Heart right ventricle (tissue), 16 donors: ENCODE results near the gene SVIL. TPM values are rescaled to one million over a fixed set of nuclear protein-coding genes. Genes with fewer than 3 reads are reported as not detected.

Experiments
- ATAC-seq, 8 donors: fragments of 200-7000 bp; cut with Tn5 transposase; one replicate each; pipeline ENCODE4 v1.9.1; 2020; ENCODE audit warnings: mild to moderate bottlenecking in 8 of 8, moderate library complexity in 8 of 8, moderate number of reproducible peaks in 1 of 8
- DNase-seq, 2 donors: peaks; one replicate each; pipeline ENCODE4 v3.0.0-alpha.2; 2020
- H3K27ac ChIP-seq, 10 donors: fragments of 200-600 bp; sonication (generic) in 2 of 10; one replicate each; pipeline versions ENCODE4 v1.5.0 to v1.8.0; 2020 to 2022; ENCODE audit warnings: mild to moderate bottlenecking in 3 of 10
- H3K27me3 ChIP-seq, 7 donors: fragments of 200-600 bp; one replicate each; pipeline ENCODE4 v1.8.0; 2021 to 2022; ENCODE audit warnings: mild to moderate bottlenecking in 2 of 7
- H3K36me3 ChIP-seq, 9 donors: fragments of 200-600 bp; sonication (generic) in 1 of 9; one replicate each; pipeline versions ENCODE4 v1.5.0 to v1.8.0; 2020 to 2022; ENCODE audit warnings: mild to moderate bottlenecking in 2 of 9
- H3K4me1 ChIP-seq, 9 donors: fragments of 200-600 bp; sonication (generic) in 1 of 9; one replicate each; pipeline versions ENCODE4 v1.5.0 to v1.8.0; 2020 to 2022; ENCODE audit warnings: mild to moderate bottlenecking in 4 of 9
- H3K4me3 ChIP-seq, 10 donors: fragments of 200-600 bp; sonication (generic) in 2 of 10; one replicate each; pipeline versions ENCODE4 v1.5.0 to v1.8.0; 2020 to 2022; ENCODE audit warnings: mild to moderate bottlenecking in 7 of 10, moderate library complexity in 2 of 10
- H3K9me3 ChIP-seq, 11 donors: fragments of 200-600 bp in 10 of 11; sonication (generic) in 2 of 11; one replicate each; pipeline versions ENCODE4 v1.5.0 to v1.8.0; 2013 to 2022; ENCODE audit warnings: mild to moderate bottlenecking in 2 of 11, control low read depth in 1 of 11, moderate library complexity in 1 of 11
- CTCF ChIP-seq, 9 donors: fragments of 200-600 bp; sonication (generic) in 2 of 9; IDR thresholded peaks; one replicate each; pipeline versions ENCODE4 v1.5.0 to v1.8.0; 2021 to 2022; ENCODE audit warnings: antibody characterized with exemption in 9 of 9, mild to moderate bottlenecking in 5 of 9, moderate library complexity in 1 of 9
- WGBS, 2 donors: extraction: QIAGEN DNeasy Blood & Tissue Kit; methylation state at CpG; one replicate each; pipeline ENCODE4 v1.1.7; 2013; ENCODE audit warnings: inconsistent platforms in 1 of 2; 5-methylcytosine and 5-hydroxymethylcytosine counted together
- intact Hi-C, 10 donors: fragments of 100-400 bp; cut with DNase I; formaldehyde crosslinking; loops; one replicate each; pipeline versions ENCODE4 v1.11.1 to v1.14.2; 2022
- polyA plus RNA-seq, 2 donors: library from polyadenylated mRNA; stranded (reverse); fragments of 200-250 nt; gene quantifications; one replicate each; pipeline ENCODE4 v1.2.3, GENCODE V29; 2013
- total RNA-seq, 10 donors: library from RNA; stranded (reverse); fragmentation: NEBNext Ultra II Directional in 3 of 10; extraction: Animal tissue kit (Norgen Biotek cat#: 25700) in 3 of 10; gene quantifications; one replicate each; pipeline versions ENCODE4 v1.2.1 to v1.2.4, GENCODE V29; 2021 to 2023
- donor health status: Arrhythmogenic right ventricular cardiomyopathy.
- donor health status: ischemic (EF 13 %, LVEDD 7.1; RV severe dilation, severe dysfunction).
- donor health status: healthy with polysubstance abuse.
- donor health status: DM: no; HTN: yes; CAD: no.
- donor health status: DM: no; HTN: no; CAD: no.
- donor health status: ischemic (EF 25% LVEDD 6.9; RV normal size, moderate dysfunction).
- donor health status: ischemic (EF 25% LVEDD 5.7; RV mildly dilated, moderate dysfunction).
- donor health status: healthy.
- donor health status: DM: yes; HTN: yes; CAD: no.
- donor health status: Ischemic cardiomyopathy.
- donor health status: ischemic (EF 35%, LVEDD 5.7; RV mildly dilated, moderate dysfunction).
- donor health status: nonischemic (EF 11% LVEDD 7.7; RV severe dilation, severe dysfunction).
- donor health status: DM: yes; HTN: yes; CAD: no.
- donor health status: PGD.
- donor health status: ischemic (EF 29% LVEDD 5.4; RV normal size, mild dysfunction).
- donor health status: nonischemic (EF 23%, LVEDD 6.1; RV moderate dilation, normal function).

The SVIL gene
- total and polyA plus RNA-seq, 12 donors = 38.6 to 655 (median 450) TPM

DNA sequence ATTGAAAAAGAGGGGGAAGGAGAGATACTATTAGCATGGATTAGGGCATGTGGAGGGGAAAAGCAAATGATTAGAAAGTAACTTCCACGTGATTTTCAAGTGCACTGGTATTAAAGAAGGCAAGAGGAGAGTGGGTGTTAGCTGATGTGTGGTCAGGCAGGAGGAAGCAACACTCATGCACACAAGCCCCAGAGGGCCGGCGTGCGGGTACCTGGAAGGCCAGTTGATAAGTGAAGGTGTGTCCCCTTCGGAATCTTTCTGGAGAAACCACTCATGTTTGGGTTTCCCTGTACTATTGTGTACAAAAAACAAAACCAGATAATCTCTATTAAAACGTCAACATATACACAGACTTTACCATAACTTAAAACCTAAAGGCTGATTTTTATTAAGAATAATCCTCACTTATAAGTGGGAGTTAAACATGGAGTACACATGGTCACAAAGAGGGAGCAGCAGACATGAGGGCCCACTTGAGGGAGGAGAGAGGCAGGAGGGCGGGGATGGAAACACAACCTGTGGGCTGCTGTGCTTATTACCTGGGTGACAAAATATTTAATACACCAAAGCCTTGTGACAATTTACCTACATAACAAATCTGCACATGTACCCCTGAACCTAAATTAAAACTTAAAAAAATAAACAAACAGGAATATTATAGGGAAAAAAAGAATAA lies 98.9 kb downstream of the SVIL start:
- intact Hi-C loops = loop anchor here in 4 of 10 donors (10.0 kb wide), 2 partner anchors 49 to 199 kb away; no protein-coding TSS in a partner anchor
- peak in 1 of 9 donors; percentile 2 for TF ChIP-seq CTCF (IDR thresholded peaks at IDR 0.05)
- DNase-seq (no peak), ATAC-seq (peak in 6 of 8 donors; percentile 20 to 59 (median 31))
- Histone ChIP-seq H3K27ac (peak overlapping the region; percentile 28 to 85 (median 77)), H3K4me3 (peak overlapping the region in 3 of 10 donors; percentile 3 to 21 (median 9)), H3K9me3 (no peaks in the 10 kb centered on the region), H3K36me3 (peaks cover 0 to 55% (median 5%) of the 10 kb centered on the region in 9 donors), H3K4me1 (peaks cover 6 to 63% (median 37%) of the 10 kb centered on the region in 9 donors), H3K27me3 (no peaks in the 10 kb centered on the region)
- WGBS, 2 donors = 45 to 54% methylated on average over 7 of the region's 7 CpGs

- WGBS, 2 donors = 27 to 41% methylated on average over 11 of the region's 11 CpGs
- peaks cover 0 to 54% (median 5%) of the 10 kb centered on the region in 9 donors for H3K36me3 ChIP-seq
- DNase-seq = peak in 1 of 2 donors; percentile 56
Measured at GRCh38 chr10:29535012-29535777, 99.6 kb downstream of the SVIL start.

DNA sequence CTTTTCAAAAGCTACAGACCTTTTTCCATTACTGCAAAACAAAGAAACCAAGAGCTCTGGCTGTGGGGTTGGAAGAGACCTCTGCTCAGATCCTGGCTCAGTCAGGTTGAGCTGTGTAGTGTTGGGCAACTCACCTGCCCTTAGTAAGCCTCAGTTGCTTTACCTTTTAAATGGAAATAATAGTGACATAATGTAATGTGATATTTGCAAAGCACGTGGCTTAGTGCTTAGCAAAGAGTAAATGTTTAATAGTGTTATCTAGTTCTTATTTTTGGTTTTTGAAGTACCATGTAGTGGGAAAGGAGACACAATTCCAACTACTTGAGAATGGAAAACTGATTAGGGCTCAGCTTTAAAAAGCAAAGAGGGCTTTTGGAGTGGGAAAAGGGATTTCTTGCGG lies 100.2 kb downstream of the SVIL start:
- Histone ChIP-seq H3K9me3 (no peaks in the 10 kb centered on the region), H3K36me3 (peaks cover 0 to 57% (median 11%) of the 10 kb centered on the region in 9 donors)

More at GRCh38 chr10:29535012-29535777, 99.6 kb downstream of the SVIL start:
- TF ChIP-seq CTCF (IDR thresholded peaks at IDR 0.05) = peak; percentile 35 to 70 (median 65)
- ATAC-seq = peak; percentile 49 to 81 (median 72)
- H3K4me1 ChIP-seq = peaks cover 6 to 58% (median 37%) of the 10 kb centered on the region in 9 donors
- H3K4me3 ChIP-seq = peak overlapping the region in 3 of 10 donors; percentile 3 to 21 (median 9)
- H3K9me3 ChIP-seq = no peaks in the 10 kb centered on the region
- H3K27ac ChIP-seq = peak overlapping the region; percentile 28 to 85 (median 77)
- no peaks in the 10 kb centered on the region for H3K27me3 ChIP-seq
- intact Hi-C loops = loop anchor here in 4 of 10 donors (10.0 kb wide), 2 partner anchors 50 to 200 kb away; no protein-coding TSS in a partner anchor

More for the DNA sequence above, 100.2 kb downstream of the SVIL start:
- 40 to 68% methylated on average over 2 of the region's 2 CpGs for WGBS, 2 donors
- no peak for DNase-seq
- peak overlapping the region in 9 of 10 donors; percentile 28 to 85 (median 78) for H3K27ac ChIP-seq
- peak in 5 of 8 donors; percentile 20 to 33 (median 30) for ATAC-seq
- peaks cover 6 to 53% (median 36%) of the 10 kb centered on the region in 9 donors for H3K4me1 ChIP-seq
- no peaks in the 10 kb centered on the region for H3K27me3 ChIP-seq
- intact Hi-C loops = loop anchor here in 4 of 10 donors (10.0 kb wide), 2 partner anchors 50 to 200 kb away; no protein-coding TSS in a partner anchor
- TF ChIP-seq CTCF (IDR thresholded peaks at IDR 0.05) = no peak
- H3K4me3 ChIP-seq = no peak overlapping the region
